ENCODE results near the gene APOA1. TPM values are rescaled to one million over a fixed set of nuclear protein-coding genes. Genes with fewer than 3 reads are reported as not detected.

APOA1 gene
- total RNA-seq, 2 donors from 2014 or later = 1.2 TPM; not detected in 1

DNA sequence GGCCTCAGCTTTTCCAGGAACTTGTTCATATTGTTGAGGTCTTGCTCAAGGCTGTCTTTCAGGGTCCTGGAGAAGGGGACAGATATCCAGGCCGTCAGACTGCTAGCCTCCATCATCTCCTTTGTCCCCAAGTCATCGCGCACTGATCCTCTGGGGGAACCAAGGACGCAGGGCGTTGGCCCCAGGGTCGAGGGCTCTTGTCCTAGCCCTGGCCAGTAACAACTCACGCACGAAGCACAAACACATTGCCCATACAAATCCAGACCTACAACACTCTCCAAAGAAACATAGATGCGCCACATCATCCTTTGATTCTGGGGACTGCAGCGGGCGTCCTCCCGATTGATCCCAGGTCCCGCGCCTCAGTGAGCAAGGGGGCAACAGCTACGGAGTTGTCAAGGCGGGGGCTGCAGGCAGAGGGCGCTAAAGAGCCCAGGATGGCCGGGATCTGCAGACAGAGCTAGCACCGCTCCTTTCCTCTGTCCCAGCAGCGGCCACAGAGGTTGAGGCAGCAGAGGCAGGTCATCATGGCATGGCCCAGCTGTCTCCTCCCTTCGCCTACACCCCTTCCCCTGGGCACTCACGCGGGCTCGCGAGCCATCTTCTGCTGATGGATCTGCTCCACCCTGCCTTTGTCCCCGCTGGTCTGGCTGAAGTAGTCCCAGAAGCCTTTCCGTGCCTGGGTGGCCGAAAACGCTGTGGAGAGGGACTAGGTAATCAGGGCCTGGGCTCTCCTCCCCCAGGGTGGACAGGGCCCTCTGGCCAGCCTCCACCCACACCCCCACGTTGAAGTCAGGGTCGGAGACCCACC, 46.2 kb downstream of the APOA1 start:
- H3K4me1 Mint-ChIP-seq = peaks cover 31% of the 10 kb centered on the region
- H3K9me3 ChIP-seq (ENCODE audit: control insufficient read depth, low read length, poor library complexity, severe bottlenecking) = no peaks in the 10 kb centered on the region
- peak overlapping the region; percentile 21 for H3K27ac Mint-ChIP-seq
- H3K27me3 Mint-ChIP-seq = no peaks in the 10 kb centered on the region
- ATAC-seq = peak; percentile 64
- H3K4me3 Mint-ChIP-seq = no peak overlapping the region
- DNase-seq = peak; percentile 65 to 71 (median 71)
- H3K36me3 Mint-ChIP-seq (ENCODE audit: low read depth) = peaks cover 2% of the 10 kb centered on the region

DNA sequence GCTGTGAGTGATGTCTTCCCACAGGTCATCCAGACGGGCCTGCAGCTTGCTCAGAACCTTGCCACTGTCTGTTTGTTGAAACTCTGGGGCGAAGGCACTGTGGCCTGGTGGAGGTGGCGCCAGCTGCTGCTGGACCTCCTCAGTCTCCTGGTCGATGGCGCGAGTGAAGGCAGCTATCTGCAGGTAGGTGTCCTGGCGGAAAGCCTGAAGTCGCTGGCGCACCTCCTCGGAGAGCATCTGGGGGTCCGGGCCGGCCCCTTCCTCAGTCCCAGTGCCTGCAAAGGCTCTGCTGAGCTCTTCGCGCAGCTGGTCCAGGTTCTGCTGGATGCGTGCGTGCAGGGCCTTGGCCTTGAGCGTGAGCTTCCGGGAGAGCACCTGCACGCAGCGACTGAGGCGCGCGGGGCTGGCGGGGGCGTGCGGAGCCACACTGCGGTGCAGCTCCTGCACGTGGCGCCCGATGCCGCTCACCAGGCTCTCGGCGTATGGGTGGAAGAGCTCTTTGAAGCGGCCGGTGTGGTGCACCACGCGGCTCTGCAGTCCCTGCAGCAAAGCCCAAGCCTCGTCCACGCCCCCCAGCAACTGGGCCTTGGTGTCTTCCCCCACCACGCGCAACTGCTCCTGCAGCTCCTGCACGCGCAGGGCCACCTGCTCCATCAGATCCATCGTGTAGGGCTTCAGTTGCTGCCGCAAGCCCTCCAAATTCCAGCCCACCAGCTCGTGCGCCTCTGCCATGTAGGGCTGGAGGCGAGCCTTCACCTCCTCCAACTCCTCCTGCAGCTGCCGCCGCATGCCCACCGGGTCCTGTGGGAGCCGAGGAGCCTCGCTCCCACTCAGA, 47.0 kb downstream of the APOA1 start:
- DNase-seq (no peak), ATAC-seq (no peak)
- H3K36me3 Mint-ChIP-seq (ENCODE audit: low read depth) = peaks cover 3% of the 10 kb centered on the region
- H3K27me3 Mint-ChIP-seq = no peaks in the 10 kb centered on the region
- H3K4me3 Mint-ChIP-seq = no peak overlapping the region
- peaks cover 32% of the 10 kb centered on the region for H3K4me1 Mint-ChIP-seq
- peak overlapping the region; percentile 21 for H3K27ac Mint-ChIP-seq
- H3K9me3 ChIP-seq (ENCODE audit: control insufficient read depth, low read length, poor library complexity, severe bottlenecking) = no peaks in the 10 kb centered on the region

DNA sequence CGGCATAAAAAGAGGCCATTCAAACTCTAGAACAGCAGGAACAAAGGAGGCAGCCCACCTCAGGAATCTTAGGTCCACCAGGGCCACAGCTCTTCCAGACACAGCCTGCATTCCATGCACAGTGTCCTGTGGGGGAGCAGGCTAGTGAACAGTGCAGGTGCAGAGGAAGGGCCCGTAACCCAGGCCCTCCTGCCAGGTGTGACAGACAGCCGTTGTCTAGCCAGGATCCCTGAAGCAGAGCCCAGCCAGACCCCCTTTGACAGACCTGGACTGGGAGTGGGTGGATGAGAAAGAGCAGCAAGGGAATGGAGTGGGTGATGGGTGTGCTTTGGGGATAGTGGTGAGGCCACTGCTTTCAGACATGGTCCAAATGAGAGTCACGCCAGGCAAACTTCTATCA, 48.4 kb downstream of the APOA1 start:
- Mint-ChIP-seq H3K27me3 (no peaks in the 10 kb centered on the region), H3K36me3 (ENCODE audit: low read depth) (peaks cover 8% of the 10 kb centered on the region), H3K4me3 (peak overlapping the region; percentile 97), H3K27ac (peak overlapping the region; percentile 97), H3K4me1 (peaks cover 36% of the 10 kb centered on the region)
- no peaks in the 10 kb centered on the region for H3K9me3 ChIP-seq (ENCODE audit: control insufficient read depth, low read length, poor library complexity, severe bottlenecking)
- DNase-seq = no peak
- no peak for ATAC-seq

DNA sequence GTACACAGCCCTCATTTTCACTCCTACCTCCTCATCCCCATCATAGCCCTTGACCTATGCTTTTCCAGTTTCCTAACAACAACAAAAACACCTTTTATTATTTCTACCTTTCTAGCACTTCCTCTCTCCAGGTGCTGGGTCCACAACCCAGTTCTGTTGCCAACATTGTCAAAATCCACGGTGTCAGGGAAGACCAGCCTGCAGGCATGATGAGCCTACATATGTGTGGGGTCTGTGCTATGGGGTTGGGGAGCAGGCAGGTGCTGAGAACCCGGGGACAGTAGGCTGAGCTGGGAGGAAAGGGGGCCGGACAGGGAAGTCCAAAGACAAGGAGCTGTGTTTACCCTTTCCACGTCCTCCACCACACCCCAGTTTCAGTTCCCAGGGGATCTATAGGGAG, 48.9 kb downstream of the APOA1 start:
- Mint-ChIP-seq H3K4me1 (peaks cover 34% of the 10 kb centered on the region), H3K36me3 (ENCODE audit: low read depth) (peaks cover 8% of the 10 kb centered on the region), H3K4me3 (peak overlapping the region; percentile 97), H3K27me3 (no peaks in the 10 kb centered on the region), H3K27ac (peak overlapping the region; percentile 97)
- DNase-seq = no peak
- H3K9me3 ChIP-seq (ENCODE audit: control insufficient read depth, low read length, poor library complexity, severe bottlenecking) = no peaks in the 10 kb centered on the region
- ATAC-seq = no peak

DNA sequence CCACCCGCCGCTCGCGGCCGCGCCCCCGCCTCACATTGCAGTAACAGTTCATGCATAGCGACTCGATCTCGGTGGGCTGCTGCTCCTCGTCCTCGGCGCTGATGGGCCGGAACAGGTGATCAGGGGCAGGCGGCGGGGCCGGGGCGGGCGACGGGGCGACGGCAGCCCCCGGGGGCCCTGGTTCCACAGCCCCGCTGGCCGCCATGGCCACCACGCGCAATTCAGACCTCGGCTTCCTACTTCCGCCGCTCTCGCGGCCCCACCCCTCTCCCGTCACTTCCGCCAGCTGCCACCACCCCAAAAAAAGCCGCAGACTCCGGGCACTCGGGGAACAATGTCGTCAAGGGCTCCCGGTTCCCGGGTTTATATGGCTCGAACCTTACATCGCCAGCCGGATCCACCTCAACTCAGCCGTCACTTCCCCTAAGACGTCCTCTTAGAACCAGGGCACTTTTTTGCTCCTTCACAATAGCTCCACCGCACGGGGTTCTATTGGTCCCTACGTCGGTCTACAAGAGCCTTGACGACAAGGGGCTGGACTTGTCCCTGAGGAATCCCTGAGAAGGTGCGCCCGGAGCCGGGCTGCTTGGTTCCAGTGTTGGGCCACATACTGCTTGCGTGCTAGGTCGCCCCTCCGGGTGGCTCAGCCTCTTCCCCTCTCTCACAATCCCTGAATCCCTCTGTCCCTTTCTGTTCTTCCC, 49.5 kb downstream of the APOA1 start, which contains the start of gene ZPR1:
TSS of gene ZPR1 (minus strand) at position 238 of the 701 bp plus-strand sequence. CDS start at position 205, 33 bp downstream.
- H3K27ac Mint-ChIP-seq = peak within 1 kb of the TSS; percentile 97
- DNase-seq (peak; percentile 75 to 79 (median 79)), ATAC-seq (peak; percentile 90)
- peaks cover 8% of the 10 kb centered on the region for H3K36me3 Mint-ChIP-seq (ENCODE audit: low read depth)
- peak within 1 kb of the TSS; percentile 97 for H3K4me3 Mint-ChIP-seq
- no peaks in the 10 kb centered on the region for H3K27me3 Mint-ChIP-seq
- peaks cover 31% of the 10 kb centered on the region for H3K4me1 Mint-ChIP-seq
- H3K9me3 ChIP-seq (ENCODE audit: control insufficient read depth, low read length, poor library complexity, severe bottlenecking) = no peaks in the 10 kb centered on the region

DNA sequence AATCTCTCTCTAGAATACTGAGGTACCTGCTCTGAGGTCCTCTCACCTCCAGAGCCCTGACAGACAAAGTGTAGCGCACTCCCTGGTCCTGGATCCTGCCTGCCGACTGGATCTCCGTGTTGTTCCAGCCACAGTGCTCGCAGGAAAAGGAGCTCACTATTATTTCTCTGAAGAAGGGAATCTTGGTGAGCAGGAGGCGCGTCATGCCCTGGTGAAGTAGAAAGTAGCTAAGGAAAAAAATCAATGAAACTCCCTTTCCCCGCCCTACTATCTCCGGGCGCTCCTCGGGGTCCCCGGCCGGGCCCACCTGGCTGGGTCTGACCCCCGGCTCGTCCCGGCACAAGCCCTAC, 50.0 kb downstream of the APOA1 start:
- DNase-seq = no peak
- peaks cover 8% of the 10 kb centered on the region for H3K36me3 Mint-ChIP-seq (ENCODE audit: low read depth)
- ATAC-seq = peak; percentile 1
- no peaks in the 10 kb centered on the region for H3K27me3 Mint-ChIP-seq
- H3K27ac Mint-ChIP-seq = peak overlapping the region; percentile 97
- peak overlapping the region; percentile 97 for H3K4me3 Mint-ChIP-seq
- no peaks in the 10 kb centered on the region for H3K9me3 ChIP-seq (ENCODE audit: control insufficient read depth, low read length, poor library complexity, severe bottlenecking)
- peaks cover 31% of the 10 kb centered on the region for H3K4me1 Mint-ChIP-seq

DNA sequence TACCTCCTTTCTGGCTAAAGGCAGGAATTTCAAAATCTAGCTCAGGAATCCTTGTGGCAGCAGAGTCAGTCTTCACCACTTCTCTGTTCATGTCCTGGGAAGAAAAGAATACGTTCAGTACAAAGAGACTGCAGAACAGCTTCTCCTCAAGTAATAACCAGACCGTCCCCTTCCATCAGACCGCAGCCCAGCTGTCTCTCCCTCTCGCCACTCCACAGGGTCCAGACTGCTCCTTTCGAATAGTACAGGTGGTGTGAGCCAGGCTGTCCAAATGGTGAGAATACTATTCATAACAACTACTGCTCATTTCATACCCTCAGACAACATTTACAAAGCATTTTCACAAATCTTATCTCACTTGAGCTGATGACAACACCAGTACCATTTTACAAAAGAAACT, 50.5 kb downstream of the APOA1 start:
- ATAC-seq (no peak), DNase-seq (no peak)
- H3K4me3 Mint-ChIP-seq = peak overlapping the region; percentile 97
- H3K4me1 Mint-ChIP-seq = peaks cover 31% of the 10 kb centered on the region
- no peaks in the 10 kb centered on the region for H3K9me3 ChIP-seq (ENCODE audit: control insufficient read depth, low read length, poor library complexity, severe bottlenecking)
- no peaks in the 10 kb centered on the region for H3K27me3 Mint-ChIP-seq
- H3K27ac Mint-ChIP-seq = peak overlapping the region; percentile 97
- peaks cover 8% of the 10 kb centered on the region for H3K36me3 Mint-ChIP-seq (ENCODE audit: low read depth)

DNA sequence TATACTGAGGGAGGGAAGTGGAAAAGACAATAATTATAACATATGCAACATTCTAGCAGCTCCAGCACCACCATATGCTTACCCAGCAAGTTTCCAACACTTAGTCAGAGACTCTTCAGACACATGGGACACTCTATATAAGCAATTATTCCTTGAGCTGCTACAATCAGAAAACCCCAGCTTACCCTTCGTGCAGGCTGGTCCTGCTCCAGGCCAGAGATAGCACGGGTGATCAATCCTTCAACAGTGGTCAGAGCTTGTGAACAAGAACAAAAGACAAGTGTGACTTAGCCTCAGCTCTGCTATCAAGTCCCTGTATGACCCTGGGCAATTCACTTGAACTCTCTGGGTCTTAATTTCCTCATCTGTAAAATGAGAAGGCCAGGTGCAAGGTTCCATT, 51.1 kb downstream of the APOA1 start:
- Mint-ChIP-seq H3K4me3 (peak overlapping the region; percentile 97), H3K27ac (peak overlapping the region; percentile 97), H3K4me1 (peaks cover 31% of the 10 kb centered on the region)

More for the DNA sequence above, 51.1 kb downstream of the APOA1 start:
- no peak for DNase-seq
- ATAC-seq = no peak
- Mint-ChIP-seq H3K27me3 (no peaks in the 10 kb centered on the region), H3K36me3 (ENCODE audit: low read depth) (peaks cover 8% of the 10 kb centered on the region)
- H3K9me3 ChIP-seq (ENCODE audit: control insufficient read depth, low read length, poor library complexity, severe bottlenecking) = no peaks in the 10 kb centered on the region

Other genes starting within 250 kb of the APOA1 start
- gene BUD13, start 64.6 kb downstream of the APOA1 start, total RNA-seq = 10 to 100 TPM; 11.5 to 11.8 TPM
- gene ZPR1, start 49.6 kb downstream of the APOA1 start, total RNA-seq = 100 to 1,000 TPM in 1 of 2 donors, 10 to 100 TPM in 1; 87.1 to 107 TPM
- gene APOA5, start 45.7 kb downstream of the APOA1 start, total RNA-seq = not detected
- not detected for gene APOA4, start 14.3 kb downstream of the APOA1 start, total RNA-seq
- not detected for gene APOC3, start 7.7 kb downstream of the APOA1 start, total RNA-seq

Measured in T-helper 17 cell (primary cell).